HuH-7 (cell line): Measurements from ENCODE around the gene NOS3.
"Not testable (repeated sequence)": the region's sequence is repeated elsewhere in the genome, so short reads cannot be mapped to it uniquely, and the experiment has no call there.

Experiments
- DNase-seq: peaks from one replicate; pipeline ENCODE4 v3.0.0; 2011; ENCODE audit warnings: low spot score

NOS3 gene

GRCh38 chr7:151038951-151039849 is 48.4 kb downstream of the NOS3 start:
- DNase-seq, result peak; percentile 79

- no peak for DNase-seq
These were observed 49.2 kb downstream of the NOS3 start for GRCh38 chr7:151039850-151040548.

DNA sequence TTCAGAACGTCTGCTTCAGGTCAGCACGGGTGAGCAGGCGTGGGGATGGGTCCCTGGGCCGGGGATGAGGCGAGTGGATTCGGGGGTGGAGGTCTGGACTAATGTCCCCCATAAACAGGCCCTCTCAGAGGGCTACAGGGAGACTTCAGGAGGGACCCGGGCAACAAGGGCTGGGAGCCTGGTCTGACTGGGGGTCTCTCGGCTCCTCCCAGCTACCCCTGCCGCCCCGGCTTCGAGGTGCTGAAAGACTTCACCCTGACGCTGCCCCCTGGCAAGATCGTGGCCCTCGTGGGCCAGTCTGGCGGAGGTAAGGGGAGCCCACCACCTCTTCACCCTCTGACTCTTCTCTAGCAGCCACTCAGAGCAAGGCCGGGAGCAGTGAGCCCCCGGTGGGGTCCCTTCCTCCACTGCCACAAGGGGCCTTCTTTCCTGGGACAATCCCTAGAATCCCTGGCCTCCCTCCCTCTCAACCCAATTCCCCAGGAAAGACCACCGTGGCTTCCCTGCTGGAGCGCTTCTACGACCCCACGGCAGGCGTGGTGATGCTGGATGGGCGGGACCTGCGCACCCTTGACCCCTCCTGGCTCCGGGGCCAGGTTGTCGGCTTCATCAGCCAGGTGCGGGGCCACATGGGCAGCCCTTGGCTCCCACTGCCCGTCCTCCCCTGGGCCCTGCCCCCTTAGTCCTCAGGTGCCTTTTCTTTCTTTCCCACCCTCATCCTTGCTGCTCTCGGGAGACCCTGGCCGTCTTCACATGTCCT is 50.0 kb downstream of the NOS3 start:
- no peak for DNase-seq

GRCh38 chr7:151043449-151043848 is 52.6 kb downstream of the NOS3 start:
- not testable (repeated sequence) for DNase-seq

DNA sequence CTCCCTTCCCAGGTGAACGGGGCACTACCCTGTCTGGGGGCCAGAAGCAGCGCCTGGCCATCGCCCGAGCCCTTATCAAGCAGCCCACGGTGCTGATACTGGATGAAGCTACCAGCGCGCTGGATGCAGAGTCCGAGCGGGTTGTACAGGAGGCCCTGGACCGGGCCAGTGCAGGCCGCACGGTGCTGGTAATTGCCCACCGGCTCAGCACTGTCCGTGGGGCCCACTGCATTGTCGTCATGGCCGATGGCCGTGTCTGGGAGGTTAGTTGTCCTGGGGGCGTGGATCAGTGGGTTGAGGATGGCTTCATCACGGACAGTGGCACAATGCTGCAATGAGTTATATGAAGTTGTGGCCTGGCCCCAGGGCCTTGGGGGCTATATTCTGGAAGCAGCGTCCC is 53.1 kb downstream of the NOS3 start:
- DNase-seq, result no peak

- DNase-seq, result no peak
These were observed 54.4 kb downstream of the NOS3 start for GRCh38 chr7:151045262-151045661.

- no peak for DNase-seq
These were observed 55.1 kb downstream of the NOS3 start for GRCh38 chr7:151045967-151046366.

DNA sequence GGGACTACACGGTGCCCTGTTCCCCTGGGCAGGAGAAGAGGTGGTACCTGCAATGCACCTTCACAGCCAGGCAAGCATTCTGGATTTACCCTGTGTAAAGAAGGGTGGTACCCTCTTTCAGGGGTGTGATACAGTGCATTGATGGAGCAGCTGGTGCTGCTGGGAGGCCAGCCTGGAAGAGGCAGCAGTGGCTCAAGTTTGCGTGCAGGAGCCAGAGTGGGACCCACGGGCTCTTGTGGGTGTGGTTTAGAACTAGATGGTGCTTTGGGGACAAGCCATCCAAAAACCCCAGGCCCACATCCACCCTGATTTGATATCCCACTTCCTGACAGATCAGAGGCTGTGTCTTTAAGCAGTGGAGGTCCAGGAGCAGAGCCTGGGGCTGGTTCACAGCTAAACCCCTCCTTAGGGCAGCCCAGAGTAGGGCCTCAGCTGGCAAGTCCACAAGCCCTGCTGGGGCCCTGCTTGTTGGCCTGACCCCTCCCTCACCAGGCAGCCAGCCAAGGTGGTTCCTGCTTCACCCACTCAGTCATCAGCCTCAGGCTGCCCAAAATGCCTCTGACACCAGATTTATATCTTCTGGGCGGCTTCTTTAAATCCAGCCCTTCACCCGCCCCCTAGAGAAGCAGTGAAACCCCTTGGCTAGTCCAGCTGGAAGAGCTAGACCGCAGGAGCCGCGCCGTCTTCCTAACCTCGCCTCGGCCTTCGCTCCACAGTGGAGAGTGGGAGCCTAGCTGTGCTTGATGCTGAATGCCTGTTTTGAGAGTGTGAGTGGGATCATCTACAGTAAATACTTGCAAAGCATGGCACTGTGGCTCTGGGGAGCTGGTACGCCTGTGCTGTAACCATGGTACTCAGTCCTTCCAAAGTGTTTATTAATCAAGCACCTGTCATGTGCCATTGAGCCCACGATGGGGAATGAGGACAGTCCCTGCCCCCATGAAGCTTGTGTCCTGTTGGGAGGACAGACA is 56.1 kb downstream of the NOS3 start:
- no peak for DNase-seq

- DNase-seq, result no peak
These were observed 57.4 kb downstream of the NOS3 start, which contains the start of gene ASIC3 for GRCh38 chr7:151047976-151048815. ASIC3 (plus strand) TSS chr7:151048531; CDS start chr7:151048886, 355 bp downstream.

DNA sequence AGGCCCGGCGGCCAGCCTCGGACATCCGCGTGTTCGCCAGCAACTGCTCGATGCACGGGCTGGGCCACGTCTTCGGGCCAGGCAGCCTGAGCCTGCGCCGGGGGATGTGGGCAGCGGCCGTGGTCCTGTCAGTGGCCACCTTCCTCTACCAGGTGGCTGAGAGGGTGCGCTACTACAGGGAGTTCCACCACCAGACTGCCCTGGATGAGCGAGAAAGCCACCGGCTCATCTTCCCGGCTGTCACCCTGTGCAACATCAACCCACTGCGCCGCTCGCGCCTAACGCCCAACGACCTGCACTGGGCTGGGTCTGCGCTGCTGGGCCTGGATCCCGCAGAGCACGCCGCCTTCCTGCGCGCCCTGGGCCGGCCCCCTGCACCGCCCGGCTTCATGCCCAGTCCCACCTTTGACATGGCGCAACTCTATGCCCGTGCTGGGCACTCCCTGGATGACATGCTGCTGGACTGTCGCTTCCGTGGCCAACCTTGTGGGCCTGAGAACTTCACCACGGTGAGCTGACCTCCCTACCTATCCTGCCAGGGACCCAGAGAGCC is 58.2 kb downstream of the NOS3 start:
- DNase-seq, result no peak

- DNase-seq, result no peak
These were observed 60.3 kb downstream of the NOS3 start for GRCh38 chr7:151051108-151051507.

GRCh38 chr7:151053096-151053495 is 62.3 kb downstream of the NOS3 start:
- DNase-seq, result no peak

DNA sequence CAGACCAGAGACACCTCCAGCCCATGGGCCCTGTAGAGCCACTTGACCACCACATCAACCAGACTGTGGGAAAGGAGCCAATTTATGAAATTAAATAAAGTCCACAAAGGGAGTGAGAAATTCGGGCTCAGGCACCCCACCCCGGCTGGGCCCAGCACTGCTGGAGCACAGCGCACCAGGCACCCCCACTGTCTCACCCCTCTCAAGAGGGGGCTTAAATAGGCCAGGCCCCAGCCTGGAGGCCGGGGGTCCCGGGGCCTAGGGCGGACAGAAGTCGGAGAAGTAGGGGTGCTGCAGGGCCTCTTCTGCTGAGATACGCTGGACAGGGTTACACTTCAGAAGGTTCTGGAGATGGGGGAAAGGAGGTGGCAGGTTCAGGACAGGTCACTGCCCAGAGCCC is 62.9 kb downstream of the NOS3 start:
- no peak for DNase-seq

- DNase-seq, result no peak
These were observed 65.5 kb downstream of the NOS3 start for GRCh38 chr7:151056283-151056665.

GRCh38 chr7:151056666-151057505 is 66.1 kb downstream of the NOS3 start:
- DNase-seq, result no peak

DNA sequence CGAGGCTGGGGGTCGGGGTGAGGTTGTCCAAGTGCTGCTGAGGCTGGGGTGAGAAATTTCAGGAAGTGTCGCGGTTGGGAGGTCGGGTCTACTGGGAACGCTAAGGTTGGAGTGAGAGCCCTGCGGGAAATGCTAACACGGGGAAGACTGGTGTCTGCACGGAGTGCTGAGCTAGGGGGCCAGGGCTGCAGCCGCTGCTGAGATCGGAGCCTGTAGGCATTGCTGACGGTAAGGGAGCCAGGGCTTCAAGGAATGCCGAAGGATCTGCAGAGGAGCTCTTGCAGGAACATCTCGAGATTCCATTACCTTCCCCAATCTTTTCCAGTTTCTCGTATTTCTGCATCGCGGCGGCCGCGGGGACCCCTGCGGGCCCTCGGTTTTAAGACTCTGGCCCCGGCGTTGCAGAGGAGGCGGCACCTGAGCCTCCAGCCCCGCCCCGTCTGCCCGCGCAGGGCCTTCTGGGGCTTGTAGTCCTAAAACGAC is 66.7 kb downstream of the NOS3 start, which contains the start of gene CDK5:
Gene CDK5 (minus strand): TSS at position 392 of the 483 bp plus-strand sequence. CDS start 49 bp downstream, at position 343.
- peak; percentile 65 for DNase-seq

DNA sequence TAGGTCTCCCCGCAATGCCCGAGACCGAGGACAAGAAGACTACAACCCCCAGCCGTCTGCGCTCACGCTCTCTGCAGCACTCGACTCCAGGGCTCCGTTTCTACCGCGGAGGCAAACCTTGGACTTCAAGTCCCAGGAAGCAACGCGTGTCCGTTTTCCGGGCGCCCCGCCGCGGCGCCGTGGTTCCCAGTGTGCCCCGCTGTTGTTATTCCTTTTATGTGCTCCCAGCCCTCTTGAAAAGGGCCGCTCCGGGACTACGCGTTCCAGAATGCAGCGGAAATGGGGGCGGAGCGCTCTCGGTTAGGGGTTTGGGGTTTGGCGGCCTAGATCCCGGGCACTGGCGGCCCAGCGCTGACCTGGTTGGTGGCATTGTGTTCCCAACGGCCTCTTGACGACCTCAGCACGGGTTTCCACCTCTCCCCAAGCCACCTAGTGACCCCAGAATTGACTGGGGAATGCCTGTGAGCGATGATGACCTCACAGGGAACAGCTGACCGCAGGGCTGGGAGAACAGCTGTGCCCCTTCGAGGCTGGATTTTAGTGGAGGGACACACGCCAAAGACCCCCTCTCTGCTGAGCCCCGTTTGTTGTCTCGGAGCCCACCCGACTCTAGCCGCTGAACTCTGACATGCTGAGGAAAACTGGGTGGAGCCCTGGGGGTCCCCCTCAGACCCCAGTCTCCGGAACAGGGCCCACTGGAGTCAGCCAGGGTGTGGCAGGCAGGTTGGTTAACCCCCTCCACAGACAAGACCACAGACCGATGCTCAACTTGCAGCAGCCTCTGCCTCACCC is 67.4 kb downstream of the NOS3 start:
- DNase-seq, result peak; percentile 100

DNA sequence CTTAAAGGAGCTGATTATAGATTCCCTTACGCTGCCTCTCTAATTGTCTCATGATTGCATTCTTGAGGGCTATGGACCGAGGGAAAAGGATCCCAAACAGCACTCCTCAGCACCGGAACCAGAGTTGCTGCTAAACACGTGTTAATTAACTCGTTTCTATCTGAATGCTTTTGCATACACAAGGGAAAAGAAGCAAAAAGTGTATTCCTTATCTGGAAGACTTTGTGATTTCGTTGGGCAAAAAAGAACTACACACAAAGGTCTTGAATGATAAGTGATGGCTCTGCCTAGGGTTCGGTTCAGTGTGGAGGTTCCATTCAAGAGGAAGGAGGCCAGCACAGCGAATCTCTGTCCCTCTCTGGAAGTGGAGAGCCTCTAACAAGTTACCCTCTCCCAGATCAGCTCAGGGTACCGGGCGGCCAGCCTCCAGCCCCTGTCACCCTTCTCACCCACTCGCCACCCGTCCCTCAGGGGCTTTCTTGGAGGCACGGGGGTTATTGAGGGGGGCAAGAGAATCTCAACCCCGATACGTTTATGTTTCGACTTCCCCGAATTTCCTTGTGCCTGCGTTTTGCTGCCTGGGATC is 68.1 kb downstream of the NOS3 start:
- DNase-seq, result no peak
